ENCODE data around the gene CAP2.

CAP2 gene

GRCh38 chr6:17476511-17476910, 83.1 kb downstream of the CAP2 start:
- Histone ChIP-seq H3K9me2 (replicated peaks; ENCODE audit: control insufficient read depth, low read length) (no peaks in the 10 kb centered on the region), H3K4me3 (ENCODE audit: low read length) (no peak overlapping the region), H3K79me2 (ENCODE audit: control insufficient read depth, low read length) (no peaks in the 10 kb centered on the region), H3K27me3 (ENCODE audit: control insufficient read depth, low read length) (peaks cover 8% of the 10 kb centered on the region), H3K4me2 (ENCODE audit: low read length) (no peak overlapping the region), H3K9me3 (ENCODE audit: control insufficient read depth, insufficient read depth, low read length) (no peaks in the 10 kb centered on the region), H4K20me1 (ENCODE audit: control insufficient read depth, insufficient read depth, low read depth, low read length) (no peaks in the 10 kb centered on the region), H3F3A (ENCODE audit: control insufficient read depth, insufficient read depth) (no peaks in the 10 kb centered on the region), H3K27ac (ENCODE audit: low read depth, low read length) (no peak overlapping the region), H3K36me3 (ENCODE audit: control insufficient read depth, low read length) (no peaks in the 10 kb centered on the region), H3K4me1 (ENCODE audit: control insufficient read depth, low read length) (no peaks in the 10 kb centered on the region)
- TF ChIP-seq CTCF (IDR thresholded peaks at IDR 0.05; ENCODE audit: low read depth, low read length, poor library complexity, severe bottlenecking) (no peak), EZH2phosphoT487 (IDR thresholded peaks at IDR 0.05; ENCODE audit: borderline replicate concordance, low read length) (no peak)

GRCh38 chr6:17477356-17477755, 84.0 kb downstream of the CAP2 start:
- Histone ChIP-seq H3K36me3 (ENCODE audit: control insufficient read depth, low read length) (no peaks in the 10 kb centered on the region), H3K79me2 (ENCODE audit: control insufficient read depth, low read length) (no peaks in the 10 kb centered on the region), H3K27ac (ENCODE audit: low read depth, low read length) (no peak overlapping the region), H3K9me2 (replicated peaks; ENCODE audit: control insufficient read depth, low read length) (no peaks in the 10 kb centered on the region), H3K9me3 (ENCODE audit: control insufficient read depth, insufficient read depth, low read length) (no peaks in the 10 kb centered on the region), H3K4me1 (ENCODE audit: control insufficient read depth, low read length) (no peaks in the 10 kb centered on the region), H3K4me3 (ENCODE audit: low read length) (no peak overlapping the region), H3K4me2 (ENCODE audit: low read length) (no peak overlapping the region), H3K27me3 (ENCODE audit: control insufficient read depth, low read length) (peaks cover 8% of the 10 kb centered on the region), H3F3A (ENCODE audit: control insufficient read depth, insufficient read depth) (no peaks in the 10 kb centered on the region), H4K20me1 (ENCODE audit: control insufficient read depth, insufficient read depth, low read depth, low read length) (no peaks in the 10 kb centered on the region)
- TF ChIP-seq EZH2phosphoT487 (IDR thresholded peaks at IDR 0.05; ENCODE audit: borderline replicate concordance, low read length) (no peak), CTCF (IDR thresholded peaks at IDR 0.05; ENCODE audit: low read depth, low read length, poor library complexity, severe bottlenecking) (no peak)

- no peaks in the 10 kb centered on the region for H3K36me3 ChIP-seq (ENCODE audit: control insufficient read depth, low read length)
- H3K27me3 ChIP-seq (ENCODE audit: control insufficient read depth, low read length), result peaks cover 2% of the 10 kb centered on the region; the same call in 1 of the 2 replicates
- H3K4me3 ChIP-seq (ENCODE audit: low read length), result no peak overlapping the region
- H3K4me2 ChIP-seq (ENCODE audit: low read length), result no peak overlapping the region
- no peaks in the 10 kb centered on the region for H3K4me1 ChIP-seq (ENCODE audit: control insufficient read depth, low read length)
- no peak for TF ChIP-seq CTCF (IDR thresholded peaks at IDR 0.05; ENCODE audit: low read depth, low read length, poor library complexity, severe bottlenecking)
- TF ChIP-seq EZH2phosphoT487 (IDR thresholded peaks at IDR 0.05; ENCODE audit: borderline replicate concordance, low read length), result no peak
- no peaks in the 10 kb centered on the region for H3K9me2 ChIP-seq (replicated peaks; ENCODE audit: control insufficient read depth, low read length)
- H3F3A ChIP-seq (ENCODE audit: control insufficient read depth, insufficient read depth), result no peaks in the 10 kb centered on the region
- H3K9me3 ChIP-seq (ENCODE audit: control insufficient read depth, insufficient read depth, low read length), result no peaks in the 10 kb centered on the region
- H3K79me2 ChIP-seq (ENCODE audit: control insufficient read depth, low read length), result no peaks in the 10 kb centered on the region
- no peak overlapping the region for H3K27ac ChIP-seq (ENCODE audit: low read depth, low read length)
- H4K20me1 ChIP-seq (ENCODE audit: control insufficient read depth, insufficient read depth, low read depth, low read length), result no peaks in the 10 kb centered on the region
Measured at GRCh38 chr6:17478223-17478907, 85.0 kb downstream of the CAP2 start.

All from DOHH2 (cell line).